ENCODE measurements around the gene SIRT4. TPM values are rescaled to one million over a fixed set of nuclear protein-coding genes. Genes with fewer than 3 reads are reported as not detected.

The SIRT4 gene
- total RNA-seq, 1 experiment from 2014 or later: 2.8 TPM

GRCh38 chr12:120327593-120327992 is 25.5 kb downstream of the SIRT4 start, which contains the start of gene PLA2G1B:
TSS of gene PLA2G1B (minus strand) at chr12:120327779. CDS start at chr12:120327753, 26 bp downstream.
- TF ChIP-seq HMGA2 (CRISPR knock-in tag; IDR thresholded peaks at IDR 0.05) (no peak), ERG (CRISPR knock-in tag; IDR thresholded peaks at IDR 0.05) (no peak), CREM (CRISPR knock-in tag; IDR thresholded peaks at IDR 0.05) (no peak), NFYB (CRISPR knock-in tag; conservative IDR thresholded peaks at IDR 0.05; ENCODE audit: low read depth) (no peak), ESRRA (CRISPR knock-in tag; IDR thresholded peaks at IDR 0.05; ENCODE audit: borderline replicate concordance) (no peak), TP53 (CRISPR knock-in tag; IDR thresholded peaks at IDR 0.05) (no peak), ZNF263 (CRISPR knock-in tag; IDR thresholded peaks at IDR 0.05; ENCODE audit: low read depth) (no peak), SMAD4 (CRISPR knock-in tag; IDR thresholded peaks at IDR 0.05) (no peak), ATF2 (CRISPR knock-in tag; IDR thresholded peaks at IDR 0.05; ENCODE audit: borderline replicate concordance, low read depth) (no peak)
- H3K27me3 Mint-ChIP-seq (ENCODE audit: low read depth): no peaks in the 10 kb centered on the region; the same call in 1 of the 2 replicates
- peaks cover 5% of the 10 kb centered on the region; the same call in 1 of the 2 replicates for H3K4me1 Mint-ChIP-seq
- DNase-seq (ENCODE audit: low spot score) (no peak), ATAC-seq (no peak)
- CTCF ChIA-PET: interaction anchor here (0.8 to 2.1 kb wide), 8 partner anchors 10 to 142 kb away, joined by 3 to 9 read pairs (median 4); partner anchors contain the start of genes SIRT4 and SRSF9
- H3K27ac Mint-ChIP-seq: no peak within 1 kb of the TSS
- no peak within 1 kb of the TSS for H3K4me3 Mint-ChIP-seq
- no peaks in the 10 kb centered on the region for H3K9me3 Mint-ChIP-seq
- no peaks in the 10 kb centered on the region for H3K36me3 Mint-ChIP-seq
- POLR2A ChIA-PET: no interaction called here

DNA sequence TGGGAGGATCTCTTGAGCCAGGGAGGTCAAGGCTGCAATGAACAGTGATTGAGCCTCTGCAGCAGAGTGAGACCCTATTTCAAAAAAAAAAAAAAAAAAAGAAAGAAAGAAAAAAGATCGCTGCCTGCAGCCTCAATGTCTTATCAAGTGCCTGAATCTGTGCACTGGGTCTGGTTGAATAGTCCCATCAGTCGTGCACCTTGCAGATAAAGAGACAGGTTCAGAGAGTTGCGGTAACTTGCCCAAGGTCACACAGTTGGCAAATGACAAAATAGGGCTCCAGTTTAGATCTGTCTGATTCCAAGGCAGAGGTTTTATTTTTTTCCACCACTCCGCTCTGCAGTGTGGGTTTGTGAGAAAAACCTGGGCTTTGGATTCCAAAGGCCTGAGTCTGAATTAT is 26.1 kb downstream of the SIRT4 start:
- ATAC-seq: no peak
- Mint-ChIP-seq H3K27ac (no peak overlapping the region), H3K4me3 (no peak overlapping the region), H3K36me3 (no peaks in the 10 kb centered on the region), H3K27me3 (ENCODE audit: low read depth) (no peaks in the 10 kb centered on the region; the same call in 1 of the 2 replicates), H3K9me3 (no peaks in the 10 kb centered on the region), H3K4me1 (peaks cover 5% of the 10 kb centered on the region; the same call in 1 of the 2 replicates)
- TF ChIP-seq, protein P1, sequence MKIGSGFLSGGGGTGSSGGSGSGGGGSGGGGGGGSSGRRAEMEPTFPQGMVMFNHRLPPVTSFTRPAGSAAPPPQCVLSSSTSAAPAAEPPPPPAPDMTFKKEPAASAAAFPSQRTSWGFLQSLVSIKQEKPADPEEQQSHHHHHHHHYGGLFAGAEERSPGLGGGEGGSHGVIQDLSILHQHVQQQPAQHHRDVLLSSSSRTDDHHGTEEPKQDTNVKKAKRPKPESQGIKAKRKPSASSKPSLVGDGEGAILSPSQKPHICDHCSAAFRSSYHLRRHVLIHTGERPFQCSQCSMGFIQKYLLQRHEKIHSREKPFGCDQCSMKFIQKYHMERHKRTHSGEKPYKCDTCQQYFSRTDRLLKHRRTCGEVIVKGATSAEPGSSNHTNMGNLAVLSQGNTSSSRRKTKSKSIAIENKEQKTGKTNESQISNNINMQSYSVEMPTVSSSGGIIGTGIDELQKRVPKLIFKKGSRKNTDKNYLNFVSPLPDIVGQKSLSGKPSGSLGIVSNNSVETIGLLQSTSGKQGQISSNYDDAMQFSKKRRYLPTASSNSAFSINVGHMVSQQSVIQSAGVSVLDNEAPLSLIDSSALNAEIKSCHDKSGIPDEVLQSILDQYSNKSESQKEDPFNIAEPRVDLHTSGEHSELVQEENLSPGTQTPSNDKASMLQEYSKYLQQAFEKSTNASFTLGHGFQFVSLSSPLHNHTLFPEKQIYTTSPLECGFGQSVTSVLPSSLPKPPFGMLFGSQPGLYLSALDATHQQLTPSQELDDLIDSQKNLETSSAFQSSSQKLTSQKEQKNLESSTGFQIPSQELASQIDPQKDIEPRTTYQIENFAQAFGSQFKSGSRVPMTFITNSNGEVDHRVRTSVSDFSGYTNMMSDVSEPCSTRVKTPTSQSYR (CRISPR knock-in tag; IDR thresholded peaks at IDR 0.05): no peak
- TF ChIP-seq SOX15 (CRISPR knock-in tag; IDR thresholded peaks at IDR 0.05): no peak
- TF ChIP-seq NFE2L1 (CRISPR knock-in tag; IDR thresholded peaks at IDR 0.05): no peak
- TF ChIP-seq MAX (CRISPR knock-in tag; IDR thresholded peaks at IDR 0.05): no peak
- TF ChIP-seq ZNF423 (CRISPR knock-in tag; IDR thresholded peaks at IDR 0.05): no peak
- TF ChIP-seq KAT7 (CRISPR knock-in tag; IDR thresholded peaks at IDR 0.05; ENCODE audit: borderline replicate concordance): no peak
- TF ChIP-seq OVOL2 (CRISPR knock-in tag; IDR thresholded peaks at IDR 0.05; ENCODE audit: borderline replicate concordance): no peak
- DNase-seq (ENCODE audit: low spot score): no peak
- POLR2A ChIA-PET: no interaction called here
- CTCF ChIA-PET: no interaction called here

GRCh38 chr12:120331390-120331789 is 29.3 kb downstream of the SIRT4 start:
- H3K9me3 Mint-ChIP-seq: peaks cover 9% of the 10 kb centered on the region
- no peaks in the 10 kb centered on the region for H3K4me1 Mint-ChIP-seq
- ATAC-seq (no peak), DNase-seq (ENCODE audit: low spot score) (no peak)
- H3K36me3 Mint-ChIP-seq: peaks cover 9% of the 10 kb centered on the region
- ChIA-PET CTCF (interaction anchor here (1.4 kb wide), 1 partner anchor 14 kb away, joined by 5 read pairs; no protein-coding TSS in a partner anchor), POLR2A (no interaction called here)
- no peak overlapping the region for H3K27ac Mint-ChIP-seq
- H3K4me3 Mint-ChIP-seq: no peak overlapping the region
- peaks cover 10% of the 10 kb centered on the region for H3K27me3 Mint-ChIP-seq (ENCODE audit: low read depth)
- TF ChIP-seq EMX1 (CRISPR knock-in tag; IDR thresholded peaks at IDR 0.05) (no peak), TCF7 (CRISPR knock-in tag; IDR thresholded peaks at IDR 0.05; ENCODE audit: low read depth) (no peak), SMAD3 (CRISPR knock-in tag; IDR thresholded peaks at IDR 0.05; ENCODE audit: borderline replicate concordance) (no peak), TP53 (CRISPR knock-in tag; IDR thresholded peaks at IDR 0.05) (no peak)
- TF ChIP-seq, protein P2, sequence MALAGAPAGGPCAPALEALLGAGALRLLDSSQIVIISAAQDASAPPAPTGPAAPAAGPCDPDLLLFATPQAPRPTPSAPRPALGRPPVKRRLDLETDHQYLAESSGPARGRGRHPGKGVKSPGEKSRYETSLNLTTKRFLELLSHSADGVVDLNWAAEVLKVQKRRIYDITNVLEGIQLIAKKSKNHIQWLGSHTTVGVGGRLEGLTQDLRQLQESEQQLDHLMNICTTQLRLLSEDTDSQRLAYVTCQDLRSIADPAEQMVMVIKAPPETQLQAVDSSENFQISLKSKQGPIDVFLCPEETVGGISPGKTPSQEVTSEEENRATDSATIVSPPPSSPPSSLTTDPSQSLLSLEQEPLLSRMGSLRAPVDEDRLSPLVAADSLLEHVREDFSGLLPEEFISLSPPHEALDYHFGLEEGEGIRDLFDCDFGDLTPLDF (CRISPR knock-in tag; IDR thresholded peaks at IDR 0.05): no peak
- TF ChIP-seq, protein P3, sequence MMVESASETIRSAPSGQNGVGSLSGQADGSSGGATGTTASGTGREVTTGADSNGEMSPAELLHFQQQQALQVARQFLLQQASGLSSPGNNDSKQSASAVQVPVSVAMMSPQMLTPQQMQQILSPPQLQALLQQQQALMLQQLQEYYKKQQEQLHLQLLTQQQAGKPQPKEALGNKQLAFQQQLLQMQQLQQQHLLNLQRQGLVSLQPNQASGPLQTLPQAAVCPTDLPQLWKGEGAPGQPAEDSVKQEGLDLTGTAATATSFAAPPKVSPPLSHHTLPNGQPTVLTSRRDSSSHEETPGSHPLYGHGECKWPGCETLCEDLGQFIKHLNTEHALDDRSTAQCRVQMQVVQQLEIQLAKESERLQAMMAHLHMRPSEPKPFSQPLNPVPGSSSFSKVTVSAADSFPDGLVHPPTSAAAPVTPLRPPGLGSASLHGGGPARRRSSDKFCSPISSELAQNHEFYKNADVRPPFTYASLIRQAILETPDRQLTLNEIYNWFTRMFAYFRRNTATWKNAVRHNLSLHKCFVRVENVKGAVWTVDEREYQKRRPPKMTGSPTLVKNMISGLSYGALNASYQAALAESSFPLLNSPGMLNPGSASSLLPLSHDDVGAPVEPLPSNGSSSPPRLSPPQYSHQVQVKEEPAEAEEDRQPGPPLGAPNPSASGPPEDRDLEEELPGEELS (CRISPR knock-in tag; IDR thresholded peaks at IDR 0.05): no peak
- TF ChIP-seq, protein P4, sequence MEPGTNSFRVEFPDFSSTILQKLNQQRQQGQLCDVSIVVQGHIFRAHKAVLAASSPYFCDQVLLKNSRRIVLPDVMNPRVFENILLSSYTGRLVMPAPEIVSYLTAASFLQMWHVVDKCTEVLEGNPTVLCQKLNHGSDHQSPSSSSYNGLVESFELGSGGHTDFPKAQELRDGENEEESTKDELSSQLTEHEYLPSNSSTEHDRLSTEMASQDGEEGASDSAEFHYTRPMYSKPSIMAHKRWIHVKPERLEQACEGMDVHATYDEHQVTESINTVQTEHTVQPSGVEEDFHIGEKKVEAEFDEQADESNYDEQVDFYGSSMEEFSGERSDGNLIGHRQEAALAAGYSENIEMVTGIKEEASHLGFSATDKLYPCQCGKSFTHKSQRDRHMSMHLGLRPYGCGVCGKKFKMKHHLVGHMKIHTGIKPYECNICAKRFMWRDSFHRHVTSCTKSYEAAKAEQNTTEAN (CRISPR knock-in tag; IDR thresholded peaks at IDR 0.05): no peak
- TF ChIP-seq, protein P5, sequence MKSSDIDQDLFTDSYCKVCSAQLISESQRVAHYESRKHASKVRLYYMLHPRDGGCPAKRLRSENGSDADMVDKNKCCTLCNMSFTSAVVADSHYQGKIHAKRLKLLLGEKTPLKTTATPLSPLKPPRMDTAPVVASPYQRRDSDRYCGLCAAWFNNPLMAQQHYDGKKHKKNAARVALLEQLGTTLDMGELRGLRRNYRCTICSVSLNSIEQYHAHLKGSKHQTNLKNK (CRISPR knock-in tag; IDR thresholded peaks at IDR 0.05): no peak
